Astrocyte (in vitro differentiated cells and primary cell): Measurements from ENCODE around the gene WSCD1.

Source experiments
- CTCF ChIP-seq: IDR thresholded peaks from 2 replicates; pipeline ENCODE4 v1.5.1; 2011; ENCODE audit warnings: low read depth, mild to moderate bottlenecking, inconsistent platforms, low read length, moderate library complexity; ENCODE audit not compliant: insufficient read depth
- EZH2 ChIP-seq: IDR thresholded peaks from 2 replicates; pipeline ENCODE4 v1.6.1; 2012; ENCODE audit warnings: mild to moderate bottlenecking, low read length, inconsistent platforms; ENCODE audit not compliant: insufficient read depth

- TF ChIP-seq CTCF (no peak), EZH2 (no peak)
These were observed 89.5 kb downstream of the WSCD1 start for GRCh38 chr17:6159541-6160231.
